ENCODE data around the gene TCOF1. TPM values are rescaled to one million over a fixed set of nuclear protein-coding genes. Genes with fewer than 3 reads are reported as not detected.

The TCOF1 gene
- total RNA-seq, 2 donors from 2014 or later, result 17.5 to 18.1 TPM

DNA sequence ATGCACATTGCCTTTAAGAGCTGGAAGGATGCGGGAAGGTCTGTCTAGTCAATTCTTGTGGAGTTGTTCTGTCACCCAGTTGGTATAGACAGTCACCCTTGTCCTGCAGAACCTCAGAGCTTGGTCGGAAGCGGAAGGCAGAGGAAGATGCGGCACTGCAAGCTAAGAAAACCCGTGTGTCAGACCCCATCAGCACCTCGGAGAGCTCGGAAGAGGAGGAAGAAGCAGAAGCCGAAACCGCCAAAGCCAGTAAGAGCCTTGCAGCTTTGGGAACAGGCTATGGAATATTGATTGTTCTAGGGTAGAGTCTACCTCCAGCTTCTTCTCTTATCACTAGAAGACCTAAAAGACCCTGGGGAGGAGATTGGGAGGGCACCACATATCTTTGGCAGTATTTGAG, 6.5 kb downstream of the TCOF1 start:
- DNase-seq (ENCODE audit: low spot score), result no peak
- H3K4me1 ChIP-seq, result peaks cover 0 to 3% of the 10 kb centered on the region in 2 donors

DNA sequence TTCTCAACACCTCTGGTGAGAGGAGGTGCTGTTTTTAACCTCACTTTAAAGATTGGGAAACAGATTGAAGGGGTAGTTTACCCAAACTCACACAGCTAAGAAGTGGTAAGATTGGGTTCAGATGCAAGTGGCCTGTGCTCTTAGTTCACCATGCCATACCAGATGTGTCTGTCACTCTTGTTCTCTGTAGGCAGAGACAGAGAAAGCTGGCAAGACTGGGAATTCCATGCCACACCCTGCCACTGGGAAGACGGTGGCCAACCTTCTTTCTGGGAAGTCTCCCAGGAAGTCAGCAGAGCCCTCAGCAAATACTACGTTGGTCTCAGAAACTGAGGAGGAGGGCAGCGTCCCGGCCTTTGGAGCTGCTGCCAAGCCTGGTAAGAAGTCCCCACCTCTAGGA, 11.0 kb downstream of the TCOF1 start:
- Histone ChIP-seq H3K4me3 (no peak overlapping the region), H3K27ac (no peak overlapping the region), H3K9me3 (no peaks in the 10 kb centered on the region), H3K36me3 (peaks cover 90% of the 10 kb centered on the region), H3K27me3 (no peaks in the 10 kb centered on the region), H3K4me1 (no peaks in the 10 kb centered on the region)
- no peak for DNase-seq (ENCODE audit: low spot score)
- TF ChIP-seq, protein P1, sequence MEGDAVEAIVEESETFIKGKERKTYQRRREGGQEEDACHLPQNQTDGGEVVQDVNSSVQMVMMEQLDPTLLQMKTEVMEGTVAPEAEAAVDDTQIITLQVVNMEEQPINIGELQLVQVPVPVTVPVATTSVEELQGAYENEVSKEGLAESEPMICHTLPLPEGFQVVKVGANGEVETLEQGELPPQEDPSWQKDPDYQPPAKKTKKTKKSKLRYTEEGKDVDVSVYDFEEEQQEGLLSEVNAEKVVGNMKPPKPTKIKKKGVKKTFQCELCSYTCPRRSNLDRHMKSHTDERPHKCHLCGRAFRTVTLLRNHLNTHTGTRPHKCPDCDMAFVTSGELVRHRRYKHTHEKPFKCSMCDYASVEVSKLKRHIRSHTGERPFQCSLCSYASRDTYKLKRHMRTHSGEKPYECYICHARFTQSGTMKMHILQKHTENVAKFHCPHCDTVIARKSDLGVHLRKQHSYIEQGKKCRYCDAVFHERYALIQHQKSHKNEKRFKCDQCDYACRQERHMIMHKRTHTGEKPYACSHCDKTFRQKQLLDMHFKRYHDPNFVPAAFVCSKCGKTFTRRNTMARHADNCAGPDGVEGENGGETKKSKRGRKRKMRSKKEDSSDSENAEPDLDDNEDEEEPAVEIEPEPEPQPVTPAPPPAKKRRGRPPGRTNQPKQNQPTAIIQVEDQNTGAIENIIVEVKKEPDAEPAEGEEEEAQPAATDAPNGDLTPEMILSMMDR (IDR thresholded peaks at IDR 0.05), result no peak

More for the DNA sequence above, 6.5 kb downstream of the TCOF1 start:
- Histone ChIP-seq H3K4me3 (no peak overlapping the region), H3K27ac (no peak overlapping the region), H3K36me3 (peaks cover 69% of the 10 kb centered on the region), H3K27me3 (no peaks in the 10 kb centered on the region), H3K9me3 (no peaks in the 10 kb centered on the region)
- TF ChIP-seq, protein P1 (IDR thresholded peaks at IDR 0.05), result no peak

DNA sequence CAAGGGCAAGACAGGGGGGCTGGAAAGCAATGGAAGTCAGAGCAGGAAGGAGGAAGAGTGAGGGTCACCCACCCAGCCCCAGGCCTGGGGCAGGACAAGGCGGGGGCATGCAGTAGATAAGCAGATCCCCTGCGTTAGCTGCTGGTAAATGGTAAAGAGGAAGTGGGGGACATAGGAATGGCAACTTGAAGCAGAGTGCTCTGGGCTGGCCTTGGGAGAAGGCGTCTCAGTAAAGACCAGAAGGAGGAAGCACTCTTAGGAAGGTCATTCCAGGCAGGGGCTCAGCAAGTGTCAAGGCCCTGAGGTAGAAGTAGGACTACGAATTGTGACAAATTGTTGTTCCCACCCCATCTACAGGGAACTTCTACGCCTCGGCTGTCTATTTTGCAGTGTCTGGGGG, 15.1 kb downstream of the TCOF1 start:
- H3K4me1 ChIP-seq, result no peaks in the 10 kb centered on the region
- no peak overlapping the region for H3K27ac ChIP-seq
- peaks cover 90% of the 10 kb centered on the region for H3K36me3 ChIP-seq
- no peak for DNase-seq (ENCODE audit: low spot score)
- TF ChIP-seq, protein P1 (IDR thresholded peaks at IDR 0.05), result no peak
- no peaks in the 10 kb centered on the region for H3K27me3 ChIP-seq
- H3K4me3 ChIP-seq, result no peak overlapping the region
- H3K9me3 ChIP-seq, result no peaks in the 10 kb centered on the region

DNA sequence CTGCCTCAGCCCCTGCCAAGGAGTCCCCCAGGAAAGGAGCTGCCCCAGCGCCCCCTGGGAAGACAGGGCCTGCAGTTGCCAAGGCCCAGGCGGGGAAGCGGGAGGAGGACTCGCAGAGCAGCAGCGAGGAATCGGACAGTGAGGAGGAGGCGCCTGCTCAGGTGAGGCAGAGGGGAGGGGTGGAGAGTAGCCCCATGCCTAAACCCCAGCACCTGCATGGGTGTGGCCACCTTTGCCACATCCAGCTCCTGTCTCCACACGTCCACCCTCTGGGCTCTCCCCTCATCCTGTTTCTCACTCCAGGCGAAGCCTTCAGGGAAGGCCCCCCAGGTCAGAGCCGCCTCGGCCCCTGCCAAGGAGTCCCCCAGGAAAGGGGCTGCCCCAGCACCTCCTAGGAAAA, 17.2 kb downstream of the TCOF1 start:
- peaks cover 90% of the 10 kb centered on the region for H3K36me3 ChIP-seq
- H3K4me3 ChIP-seq, result no peak overlapping the region
- no peaks in the 10 kb centered on the region for H3K27me3 ChIP-seq
- no peaks in the 10 kb centered on the region for H3K9me3 ChIP-seq
- DNase-seq (ENCODE audit: low spot score), result no peak
- TF ChIP-seq, protein P1 (IDR thresholded peaks at IDR 0.05), result no peak
- H3K27ac ChIP-seq, result no peak overlapping the region
- H3K4me1 ChIP-seq, result no peaks in the 10 kb centered on the region

DNA sequence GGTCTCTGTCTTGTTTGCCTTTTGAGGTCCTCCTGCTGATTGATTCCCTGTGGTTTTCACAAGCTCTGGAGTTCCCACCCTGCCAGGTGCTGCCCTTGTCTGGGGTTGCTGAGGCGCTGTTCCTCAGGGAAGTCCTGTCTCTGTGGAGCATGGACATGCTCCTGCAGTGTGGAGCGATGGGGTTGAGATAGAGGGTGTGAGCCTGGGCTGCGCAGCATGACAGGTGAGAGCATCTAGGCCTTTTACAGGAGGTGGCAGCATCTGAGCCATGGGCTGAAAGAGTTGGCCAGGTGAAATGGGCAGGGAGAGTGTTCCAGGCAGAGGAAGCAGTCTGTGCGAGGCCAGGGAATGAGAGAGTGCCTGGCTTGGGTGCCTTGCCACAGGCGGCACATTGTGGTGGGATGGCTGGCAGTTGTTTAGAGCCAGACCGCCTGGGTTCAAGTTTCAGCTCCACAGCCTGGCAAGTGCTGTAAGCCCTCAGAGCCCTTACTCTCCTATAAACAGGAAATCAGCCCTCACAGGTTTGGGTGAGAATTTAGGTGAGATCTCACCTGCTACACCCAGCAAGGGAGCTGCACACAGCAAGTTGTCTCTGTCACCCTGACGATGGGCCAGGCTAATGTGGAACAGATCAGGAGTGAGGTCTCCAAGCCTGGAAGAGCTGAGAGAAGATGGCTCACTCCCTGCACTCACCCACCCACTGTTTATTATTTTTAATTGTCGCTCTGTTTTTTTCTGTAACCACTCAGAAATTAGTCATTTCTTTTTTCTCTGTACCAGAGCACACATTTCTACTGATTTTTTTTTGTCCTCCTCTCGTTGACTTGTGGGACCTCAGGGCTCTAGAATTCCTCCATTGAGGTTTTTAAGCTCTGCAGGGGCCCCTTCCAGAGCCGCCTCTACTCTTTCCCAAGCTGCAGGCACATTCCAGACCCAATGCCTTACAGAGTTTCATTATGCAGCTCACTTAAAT, 19.6 kb downstream of the TCOF1 start:
- no peak for DNase-seq (ENCODE audit: low spot score)
- TF ChIP-seq, protein P1 (IDR thresholded peaks at IDR 0.05), result no peak
- no peak overlapping the region for H3K4me3 ChIP-seq
- no peaks in the 10 kb centered on the region for H3K4me1 ChIP-seq
- peaks cover 94% of the 10 kb centered on the region for H3K36me3 ChIP-seq
- H3K9me3 ChIP-seq, result no peaks in the 10 kb centered on the region
- H3K27ac ChIP-seq, result no peak overlapping the region
- no peaks in the 10 kb centered on the region for H3K27me3 ChIP-seq

Measured in right atrium auricular region (tissue), 2 donors.